ENCODE results near the gene SPEF1.
"Not testable (repeated sequence)": the region's sequence is repeated elsewhere in the genome, so short reads cannot be mapped to it uniquely, and the experiment has no call there.

SPEF1 gene, protein sequence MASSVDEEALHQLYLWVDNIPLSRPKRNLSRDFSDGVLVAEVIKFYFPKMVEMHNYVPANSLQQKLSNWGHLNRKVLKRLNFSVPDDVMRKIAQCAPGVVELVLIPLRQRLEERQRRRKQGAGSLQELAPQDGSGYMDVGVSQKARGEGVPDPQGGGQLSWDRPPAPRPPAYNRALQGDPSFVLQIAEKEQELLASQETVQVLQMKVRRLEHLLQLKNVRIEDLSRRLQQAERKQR

GRCh38 chr20:3781153-3781910 lies at the start of gene SPEF1:
Gene SPEF1 (minus strand): TSS chr20:3781448. CDS start chr20:3781287, 161 bp downstream.
- Mint-ChIP-seq H3K27me3 (peaks cover 20% of the 10 kb centered on the region), H3K27ac (peak within 1 kb of the TSS; percentile 9), H3K4me3 (peak within 1 kb of the TSS; percentile 65), H3K4me1 (ENCODE audit: low read depth) (peaks cover 58% of the 10 kb centered on the region), H3K36me3 (ENCODE audit: low read depth) (peaks cover 27% of the 10 kb centered on the region), H3K9me3 (no peaks in the 10 kb centered on the region)
- peak; percentile 61 for DNase-seq

DNA sequence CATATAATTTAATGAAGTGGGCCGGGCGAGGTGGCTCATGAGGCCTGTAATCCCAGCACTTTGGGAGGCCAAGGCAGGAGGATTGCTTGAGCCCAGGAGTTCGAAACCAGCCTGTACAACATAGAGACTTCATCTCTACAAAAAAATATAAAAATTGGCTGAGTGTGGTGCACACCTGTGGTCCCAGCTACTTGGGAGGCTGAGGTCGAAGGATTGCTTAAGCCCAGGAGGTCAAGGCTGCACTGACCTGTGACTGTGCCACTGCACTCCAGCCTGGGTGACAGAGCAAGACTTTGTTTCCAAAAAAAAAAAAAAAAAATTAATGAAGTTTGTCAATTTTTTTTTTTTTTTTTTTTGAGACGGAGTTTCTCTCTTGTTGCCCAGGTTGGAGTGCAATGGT lies 48.6 kb upstream of the SPEF1 start:
- H3K4me1 Mint-ChIP-seq (ENCODE audit: low read depth); H3K27ac Mint-ChIP-seq; H3K27me3 Mint-ChIP-seq; H3K4me3 Mint-ChIP-seq; H3K9me3 Mint-ChIP-seq; DNase-seq: not testable (repeated sequence)
- peaks cover 32% of the 10 kb centered on the region for H3K36me3 Mint-ChIP-seq (ENCODE audit: low read depth)

- no peaks in the 10 kb centered on the region for H3K27me3 Mint-ChIP-seq
- no peak for DNase-seq
- H3K4me3 Mint-ChIP-seq: no peak overlapping the region
These were observed 47.5 kb upstream of the SPEF1 start for GRCh38 chr20:3828798-3829197.

DNA sequence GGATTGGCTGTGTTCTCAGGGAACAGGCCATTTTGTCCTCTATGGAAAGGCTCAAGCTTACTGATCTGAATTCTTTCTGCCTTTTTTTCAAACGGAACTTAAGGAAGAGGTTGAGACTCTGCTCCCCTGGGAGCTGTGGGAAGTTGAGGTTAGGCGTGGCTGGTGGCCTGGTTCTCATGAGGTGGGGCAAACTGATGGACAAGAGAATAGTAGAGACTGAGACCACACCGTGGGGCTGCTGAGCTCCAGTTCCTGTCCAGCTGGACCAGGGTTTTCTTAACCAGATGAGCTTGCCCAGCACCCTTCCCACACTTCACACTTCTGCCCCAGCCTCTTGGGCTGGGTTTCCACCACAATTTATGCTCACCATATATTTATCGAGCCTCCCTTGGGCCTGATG lies 45.2 kb upstream of the SPEF1 start:
- no peak overlapping the region for H3K4me3 Mint-ChIP-seq
- H3K36me3 Mint-ChIP-seq (ENCODE audit: low read depth): peaks cover 62% of the 10 kb centered on the region
- H3K4me1 Mint-ChIP-seq (ENCODE audit: low read depth): peaks cover 7% of the 10 kb centered on the region
- H3K27me3 Mint-ChIP-seq: no peaks in the 10 kb centered on the region
- H3K9me3 Mint-ChIP-seq: no peaks in the 10 kb centered on the region
- no peak overlapping the region for H3K27ac Mint-ChIP-seq
- DNase-seq: no peak

More at GRCh38 chr20:3828798-3829197, 47.5 kb upstream of the SPEF1 start:
- Mint-ChIP-seq H3K36me3 (ENCODE audit: low read depth) (peaks cover 42% of the 10 kb centered on the region), H3K4me1 (ENCODE audit: low read depth) (peaks cover 1% of the 10 kb centered on the region), H3K27ac (no peak overlapping the region), H3K9me3 (no peaks in the 10 kb centered on the region)

- H3K36me3 Mint-ChIP-seq (ENCODE audit: low read depth): peaks cover 67% of the 10 kb centered on the region
- H3K9me3 Mint-ChIP-seq: no peaks in the 10 kb centered on the region
- no peak overlapping the region for H3K4me3 Mint-ChIP-seq
These were observed 44.3 kb upstream of the SPEF1 start for GRCh38 chr20:3825526-3825925.

DNA sequence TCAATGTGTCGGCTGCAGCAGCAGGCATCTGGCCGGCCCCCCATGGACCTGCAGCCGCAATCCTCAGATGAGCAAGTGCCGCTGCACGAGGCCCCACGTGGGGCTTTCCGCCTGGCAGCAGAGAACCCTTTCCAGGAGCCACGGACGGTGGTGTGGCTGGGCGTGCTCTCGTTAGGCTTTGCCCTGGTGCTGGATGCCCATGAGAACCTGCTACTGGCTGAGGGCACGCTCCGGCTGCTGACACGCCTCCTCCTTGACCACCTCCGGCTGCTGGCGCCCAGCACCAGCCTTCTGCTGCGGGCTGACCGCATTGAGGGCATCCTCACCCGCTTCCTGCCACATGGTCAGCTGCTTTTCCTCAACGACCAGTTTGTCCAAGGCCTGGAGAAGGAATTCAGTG lies 42.6 kb upstream of the SPEF1 start:
- peaks cover 66% of the 10 kb centered on the region for H3K36me3 Mint-ChIP-seq (ENCODE audit: low read depth)
- H3K4me3 Mint-ChIP-seq: no peak overlapping the region
- no peak overlapping the region for H3K27ac Mint-ChIP-seq
- no peak for DNase-seq
- H3K9me3 Mint-ChIP-seq: no peaks in the 10 kb centered on the region
- peaks cover 22% of the 10 kb centered on the region for H3K4me1 Mint-ChIP-seq (ENCODE audit: low read depth)
- H3K27me3 Mint-ChIP-seq: no peaks in the 10 kb centered on the region

More at GRCh38 chr20:3825526-3825925, 44.3 kb upstream of the SPEF1 start:
- no peak for DNase-seq
- Mint-ChIP-seq H3K4me1 (ENCODE audit: low read depth) (peaks cover 12% of the 10 kb centered on the region), H3K27ac (peak overlapping the region; percentile 45), H3K27me3 (no peaks in the 10 kb centered on the region)

DNA sequence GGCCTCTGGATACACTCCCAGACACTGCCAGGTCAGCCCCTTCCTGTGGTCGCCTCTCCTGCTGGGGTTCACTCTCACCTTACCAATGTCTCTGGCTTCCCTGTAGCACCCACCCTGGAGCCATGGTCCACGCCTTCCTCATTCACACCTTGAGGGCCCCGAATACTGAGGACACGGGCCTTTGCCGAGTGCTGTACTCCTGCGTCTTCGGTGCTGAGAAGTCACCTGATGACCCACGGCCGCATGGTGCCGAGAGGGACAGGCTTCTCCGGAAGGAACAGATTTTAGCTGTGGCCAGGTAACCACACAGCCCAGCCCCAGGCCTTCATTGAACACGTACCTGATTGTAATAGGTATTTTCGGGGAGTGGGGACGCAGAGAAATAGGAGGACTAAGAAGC lies 40.7 kb upstream of the SPEF1 start:
- H3K27ac Mint-ChIP-seq: peak overlapping the region; percentile 99
- no peaks in the 10 kb centered on the region for H3K27me3 Mint-ChIP-seq
- peak overlapping the region; percentile 86 for H3K4me3 Mint-ChIP-seq
- peaks cover 34% of the 10 kb centered on the region for H3K4me1 Mint-ChIP-seq (ENCODE audit: low read depth)
- DNase-seq: no peak
- peaks cover 55% of the 10 kb centered on the region for H3K36me3 Mint-ChIP-seq (ENCODE audit: low read depth)
- no peaks in the 10 kb centered on the region for H3K9me3 Mint-ChIP-seq

- peak overlapping the region; percentile 86 for H3K4me3 Mint-ChIP-seq
- no peaks in the 10 kb centered on the region for H3K9me3 Mint-ChIP-seq
- DNase-seq: no peak
- peak overlapping the region; percentile 99 for H3K27ac Mint-ChIP-seq
- peaks cover 40% of the 10 kb centered on the region for H3K4me1 Mint-ChIP-seq (ENCODE audit: low read depth)
- peaks cover 47% of the 10 kb centered on the region for H3K36me3 Mint-ChIP-seq (ENCODE audit: low read depth)
- H3K27me3 Mint-ChIP-seq: no peaks in the 10 kb centered on the region
These were observed 39.9 kb upstream of the SPEF1 start for GRCh38 chr20:3820901-3821727.

GRCh38 chr20:3820048-3820900 lies 39.0 kb upstream of the SPEF1 start, which contains the start of gene AP5S1:
Gene AP5S1 (plus strand): TSS chr20:3820547. CDS start chr20:3822118, 1,571 bp downstream.
- H3K9me3 Mint-ChIP-seq: no peaks in the 10 kb centered on the region
- peak; percentile 96 for DNase-seq
- H3K4me3 Mint-ChIP-seq: peak within 1 kb of the TSS; percentile 86
- H3K27ac Mint-ChIP-seq: peak within 1 kb of the TSS; percentile 99
- no peaks in the 10 kb centered on the region for H3K27me3 Mint-ChIP-seq
- peaks cover 49% of the 10 kb centered on the region for H3K4me1 Mint-ChIP-seq (ENCODE audit: low read depth)
- peaks cover 38% of the 10 kb centered on the region for H3K36me3 Mint-ChIP-seq (ENCODE audit: low read depth)

DNA sequence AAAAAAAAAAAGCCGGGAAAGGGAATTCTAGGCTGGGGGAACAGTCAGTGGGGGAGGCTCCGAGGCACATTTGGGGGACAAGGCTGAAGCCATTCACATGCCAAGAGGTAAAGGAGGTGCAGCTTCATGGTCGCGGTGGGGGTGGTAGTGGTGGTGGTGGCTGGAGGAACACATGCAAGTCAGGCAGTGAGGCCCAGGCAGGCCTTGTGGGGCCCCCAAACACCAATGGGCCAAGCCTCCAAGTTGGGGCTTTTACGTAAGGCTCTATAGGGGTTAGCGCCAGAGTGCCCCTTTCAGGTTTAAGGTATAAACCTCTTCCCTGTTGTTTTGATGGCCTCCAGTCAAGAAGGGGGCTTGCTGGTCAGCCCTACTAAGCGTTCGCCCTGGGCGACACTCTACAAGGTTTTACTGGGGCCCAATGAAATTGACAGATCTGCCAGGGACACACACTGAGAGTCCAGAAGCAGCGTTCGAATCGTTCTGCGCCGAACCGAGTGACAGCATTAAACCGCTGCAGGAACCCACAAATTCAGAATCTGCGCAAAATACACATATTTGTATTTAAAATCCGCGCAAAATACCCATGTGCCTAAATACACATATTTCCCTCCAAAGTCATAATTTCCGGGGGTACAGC lies 38.3 kb upstream of the SPEF1 start:
- Mint-ChIP-seq H3K4me1 (ENCODE audit: low read depth) (peaks cover 55% of the 10 kb centered on the region), H3K4me3 (peak overlapping the region; percentile 86), H3K27ac (peak overlapping the region; percentile 94), H3K9me3 (no peaks in the 10 kb centered on the region), H3K27me3 (no peaks in the 10 kb centered on the region), H3K36me3 (ENCODE audit: low read depth) (peaks cover 32% of the 10 kb centered on the region)
- DNase-seq: no peak

DNA sequence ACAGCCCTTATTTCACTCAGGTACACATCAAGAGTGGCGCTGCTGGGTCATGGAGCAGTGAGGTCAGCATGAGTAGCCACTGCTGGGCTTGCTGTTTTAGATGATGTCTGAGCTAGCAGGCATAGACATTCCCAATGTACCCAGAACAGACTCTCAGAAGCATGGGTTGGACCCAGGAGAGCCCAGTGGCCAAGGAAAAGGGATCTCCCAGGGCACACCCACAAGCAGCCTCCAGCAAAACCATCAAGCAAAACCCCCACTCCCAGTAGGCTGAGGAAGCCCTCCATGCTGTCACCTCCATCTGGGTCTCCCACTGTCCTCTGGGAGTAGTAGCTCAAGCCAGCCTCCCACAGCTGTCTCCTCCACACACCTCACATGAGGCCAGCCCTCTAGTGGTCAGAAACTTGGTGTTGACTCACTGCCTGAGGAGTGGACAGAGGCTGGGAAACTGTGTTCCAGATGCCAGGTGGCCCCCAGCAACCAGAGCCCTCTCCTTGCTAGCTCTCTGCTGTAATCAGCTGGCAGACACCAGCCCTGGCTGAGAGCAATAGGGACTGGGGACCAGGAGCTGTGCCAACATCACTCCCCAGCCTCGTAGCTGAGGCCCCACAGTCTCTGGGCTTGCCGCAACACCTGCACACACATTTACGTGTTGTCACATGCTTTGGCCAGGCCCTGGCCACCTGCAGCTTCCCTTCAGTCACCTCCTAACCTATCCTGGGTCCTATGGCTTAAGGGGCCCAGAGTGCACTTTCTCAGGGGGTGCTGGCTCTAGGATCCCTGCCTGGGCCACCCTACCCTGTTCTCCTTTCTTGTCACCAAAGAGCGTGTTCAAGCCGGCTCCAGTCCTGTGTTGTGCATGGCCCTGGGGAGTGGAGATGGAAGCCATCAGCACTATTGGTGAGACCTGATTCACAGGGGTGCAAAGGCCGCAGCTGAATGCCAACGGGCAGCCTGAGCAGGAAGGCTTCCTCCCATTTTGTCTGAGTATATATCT lies 37.2 kb upstream of the SPEF1 start:
- Mint-ChIP-seq H3K9me3 (no peaks in the 10 kb centered on the region), H3K27me3 (no peaks in the 10 kb centered on the region), H3K27ac (peak overlapping the region; percentile 94), H3K36me3 (ENCODE audit: low read depth) (peaks cover 22% of the 10 kb centered on the region), H3K4me1 (ENCODE audit: low read depth) (peaks cover 62% of the 10 kb centered on the region), H3K4me3 (no peak overlapping the region)
- DNase-seq: no peak

GRCh38 chr20:3815703-3816315 lies 34.6 kb upstream of the SPEF1 start:
- Mint-ChIP-seq H3K4me3 (no peak overlapping the region), H3K36me3 (ENCODE audit: low read depth) (peaks cover 4% of the 10 kb centered on the region), H3K27ac (peak overlapping the region; percentile 88), H3K9me3 (no peaks in the 10 kb centered on the region), H3K4me1 (ENCODE audit: low read depth) (peaks cover 78% of the 10 kb centered on the region), H3K27me3 (no peaks in the 10 kb centered on the region)
- peak; percentile 54 for DNase-seq

All from activated T-cell treated with anti-CD3 and anti-CD28 coated beads, Interleukin-2, amount 50 U/mL, for 24 hours (primary cell).